Activated gamma-delta T cell treated with anti-CD3 and anti-CD28 coated beads, Interleukin-2, amount 50 U/mL, for 16 hours (primary cell): ENCODE measurements around the gene CBX3.
A peak's percentile ranks its signal among the peaks of the same experiment; 100 is the strongest.
"Not testable (repeated sequence)": the region's sequence is repeated elsewhere in the genome, so short reads cannot be mapped to it uniquely, and the experiment has no call there.

Experiments
- DNase-seq: peaks from one replicate; pipeline ENCODE4 v3.0.0-alpha.2; 2020; ENCODE audit warnings: low read depth

Gene CBX3

DNA sequence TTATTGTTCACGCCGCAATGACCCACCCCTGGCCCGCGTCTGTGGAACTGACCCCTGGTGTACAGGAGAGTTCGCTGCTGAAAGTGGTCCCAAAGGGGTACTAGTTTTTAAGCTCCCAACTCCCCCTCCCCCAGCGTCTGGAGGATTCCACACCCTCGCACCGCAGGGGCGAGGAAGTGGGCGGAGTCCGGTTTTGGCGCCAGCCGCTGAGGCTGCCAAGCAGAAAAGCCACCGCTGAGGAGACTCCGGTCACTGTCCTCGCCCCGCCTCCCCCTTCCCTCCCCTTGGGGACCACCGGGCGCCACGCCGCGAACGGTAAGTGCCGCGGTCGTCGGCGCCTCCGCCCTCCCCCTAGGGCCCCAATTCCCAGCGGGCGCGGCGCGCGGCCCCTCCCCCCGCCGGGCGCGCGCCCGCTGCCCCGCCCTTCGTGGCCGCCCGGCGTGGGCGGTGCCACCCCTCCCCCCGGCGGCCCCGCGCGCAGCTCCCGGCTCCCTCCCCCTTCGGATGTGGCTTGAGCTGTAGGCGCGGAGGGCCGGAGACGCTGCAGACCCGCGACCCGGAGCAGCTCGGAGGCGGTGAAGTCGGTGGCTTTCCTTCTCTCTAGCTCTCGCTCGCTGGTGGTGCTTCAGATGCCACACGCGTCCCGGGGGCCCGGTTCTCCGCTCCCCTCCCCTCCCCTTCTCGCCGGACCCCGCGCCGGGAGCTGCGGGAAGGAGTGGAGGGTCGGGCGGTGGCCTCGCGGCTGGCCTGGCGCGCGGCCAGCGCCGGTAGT, at the start of gene CBX3:
CBX3 (plus strand) TSS at position 499 of the 772 bp plus-strand sequence. CDS start 1,254 bp downstream, outside the sequence.
- peak; percentile 83 for DNase-seq

DNA sequence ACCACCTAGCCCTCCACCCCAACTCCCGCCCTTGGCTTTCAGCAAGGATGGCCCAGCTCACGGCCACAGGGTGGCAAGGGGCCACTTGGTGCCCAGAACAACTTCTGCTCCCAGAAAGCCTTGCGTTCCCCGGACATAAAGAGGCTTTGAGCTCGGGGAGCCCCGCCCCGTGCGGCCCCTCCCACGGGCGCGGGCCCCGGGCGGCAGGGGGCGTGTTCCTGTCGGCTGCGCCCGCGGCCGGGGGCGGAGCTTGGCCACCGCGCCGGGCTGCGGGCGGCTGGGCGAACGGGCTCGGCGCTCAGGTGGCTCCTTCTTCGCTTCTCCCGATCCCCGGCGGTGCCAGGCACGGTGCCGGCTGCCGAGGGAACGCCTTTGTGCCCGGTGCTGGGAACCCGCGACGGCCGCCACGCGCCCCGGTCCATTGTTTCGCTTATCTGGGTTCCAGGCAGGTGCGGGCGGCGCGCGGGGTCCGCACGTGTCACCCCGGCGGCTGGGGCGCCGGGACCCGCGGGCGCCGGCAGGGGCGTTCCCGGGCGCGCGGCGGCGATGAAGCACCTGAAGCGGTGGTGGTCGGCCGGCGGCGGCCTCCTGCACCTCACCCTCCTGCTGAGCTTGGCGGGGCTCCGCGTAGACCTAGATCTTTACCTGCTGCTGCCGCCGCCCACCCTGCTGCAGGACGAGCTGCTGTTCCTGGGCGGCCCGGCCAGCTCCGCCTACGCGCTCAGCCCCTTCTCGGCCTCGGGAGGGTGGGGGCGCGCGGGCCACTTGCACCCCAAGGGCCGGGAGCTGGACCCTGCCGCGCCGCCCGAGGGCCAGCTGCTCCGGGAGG, 49.4 kb upstream of the CBX3 start, which contains the start of gene NFE2L3:
NFE2L3 (plus strand) TSS at position 246 of the 829 bp plus-strand sequence; CDS start at position 547, 301 bp downstream.
- DNase-seq, result peak; percentile 70

DNA sequence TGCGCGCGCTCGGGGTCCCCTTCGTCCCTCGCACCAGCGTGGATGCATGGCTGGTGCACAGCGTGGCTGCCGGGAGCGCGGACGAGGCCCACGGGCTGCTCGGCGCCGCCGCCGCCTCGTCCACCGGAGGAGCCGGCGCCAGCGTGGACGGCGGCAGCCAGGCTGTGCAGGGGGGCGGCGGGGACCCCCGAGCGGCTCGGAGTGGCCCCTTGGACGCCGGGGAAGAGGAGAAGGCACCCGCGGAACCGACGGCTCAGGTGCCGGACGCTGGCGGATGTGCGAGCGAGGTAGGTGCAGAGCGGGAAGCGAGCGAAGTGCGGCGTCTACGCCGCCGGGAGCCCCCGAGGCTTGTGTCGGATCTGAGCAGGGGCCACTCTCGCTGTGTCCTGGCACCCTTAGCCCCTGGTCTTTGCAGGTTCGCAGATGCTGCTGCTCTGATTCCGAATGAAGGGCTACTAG, 48.7 kb upstream of the CBX3 start:
- not testable (repeated sequence) for DNase-seq

DNA sequence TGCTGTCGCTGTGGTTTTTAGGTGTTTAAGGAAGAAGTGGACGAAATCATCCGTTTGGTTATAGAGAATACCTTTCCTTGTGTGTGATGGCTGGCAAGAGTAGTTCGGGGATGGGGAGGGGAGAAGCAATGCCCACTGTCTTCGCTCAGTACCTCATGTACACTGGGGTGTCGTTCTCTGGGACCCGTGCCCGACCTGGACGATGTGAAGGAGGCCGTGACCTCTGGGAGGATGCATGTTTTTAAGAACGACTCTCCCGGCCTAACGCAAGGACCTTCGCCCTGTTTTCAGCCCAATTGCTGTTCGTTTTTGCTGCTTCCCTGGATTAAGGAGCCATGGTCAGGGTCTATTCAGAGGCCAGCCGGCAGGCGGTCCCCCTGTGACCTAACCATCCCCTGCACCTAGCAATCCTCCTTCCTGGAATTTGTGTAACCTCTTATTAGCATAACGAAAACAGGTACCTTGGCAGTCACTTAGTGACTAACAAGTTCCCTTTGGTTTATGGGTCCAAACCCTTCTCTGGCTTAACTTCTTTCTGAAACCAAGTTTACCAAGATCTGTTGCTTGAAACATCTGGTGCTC, 48.2 kb upstream of the CBX3 start:
- no peak for DNase-seq

DNA sequence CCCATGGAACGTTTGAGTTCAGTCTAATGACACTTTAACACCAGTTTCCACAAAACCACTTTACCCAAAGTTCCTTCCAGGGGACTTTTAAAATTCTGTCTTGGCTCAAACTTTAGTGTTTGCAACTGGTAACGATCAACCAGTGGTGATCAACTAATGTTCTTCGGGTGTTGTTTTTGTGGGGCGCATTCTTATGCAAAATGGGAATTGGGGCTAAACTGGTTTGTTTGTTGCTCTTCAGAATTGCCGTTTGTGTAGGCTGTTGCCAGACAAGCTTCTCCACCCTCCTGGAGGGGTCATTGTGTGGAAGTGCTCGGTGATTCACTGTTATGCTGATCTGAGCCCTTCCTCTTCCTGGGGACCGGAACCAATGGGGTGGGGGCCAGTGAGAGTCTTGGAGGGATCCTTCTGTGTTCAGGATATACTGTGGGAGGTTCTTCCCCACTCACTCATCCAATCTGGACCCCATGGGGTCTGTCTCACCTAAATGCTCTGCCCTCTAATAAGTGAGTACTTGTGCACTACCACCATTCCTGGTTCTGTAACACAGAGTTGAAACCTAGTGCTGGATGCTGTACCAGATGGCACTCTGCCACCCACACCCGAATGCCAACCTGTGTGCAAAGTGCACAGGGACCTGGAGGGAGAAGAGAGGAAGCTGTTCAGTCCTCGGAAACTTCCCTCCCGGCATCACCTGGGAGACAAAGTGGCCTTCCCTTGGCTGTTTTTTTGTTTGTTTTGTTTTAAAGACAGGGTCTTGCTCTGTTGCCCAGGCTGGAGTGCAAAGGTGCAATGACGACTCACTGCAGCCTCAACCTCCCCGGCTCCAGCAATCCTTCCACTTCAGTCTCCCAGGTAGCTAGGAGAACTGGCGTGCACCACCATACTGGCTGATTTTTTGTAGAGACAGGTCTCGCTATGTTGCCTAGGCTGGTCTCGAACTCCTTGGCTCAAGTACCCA, 47.4 kb upstream of the CBX3 start:
- no peak for DNase-seq

DNA sequence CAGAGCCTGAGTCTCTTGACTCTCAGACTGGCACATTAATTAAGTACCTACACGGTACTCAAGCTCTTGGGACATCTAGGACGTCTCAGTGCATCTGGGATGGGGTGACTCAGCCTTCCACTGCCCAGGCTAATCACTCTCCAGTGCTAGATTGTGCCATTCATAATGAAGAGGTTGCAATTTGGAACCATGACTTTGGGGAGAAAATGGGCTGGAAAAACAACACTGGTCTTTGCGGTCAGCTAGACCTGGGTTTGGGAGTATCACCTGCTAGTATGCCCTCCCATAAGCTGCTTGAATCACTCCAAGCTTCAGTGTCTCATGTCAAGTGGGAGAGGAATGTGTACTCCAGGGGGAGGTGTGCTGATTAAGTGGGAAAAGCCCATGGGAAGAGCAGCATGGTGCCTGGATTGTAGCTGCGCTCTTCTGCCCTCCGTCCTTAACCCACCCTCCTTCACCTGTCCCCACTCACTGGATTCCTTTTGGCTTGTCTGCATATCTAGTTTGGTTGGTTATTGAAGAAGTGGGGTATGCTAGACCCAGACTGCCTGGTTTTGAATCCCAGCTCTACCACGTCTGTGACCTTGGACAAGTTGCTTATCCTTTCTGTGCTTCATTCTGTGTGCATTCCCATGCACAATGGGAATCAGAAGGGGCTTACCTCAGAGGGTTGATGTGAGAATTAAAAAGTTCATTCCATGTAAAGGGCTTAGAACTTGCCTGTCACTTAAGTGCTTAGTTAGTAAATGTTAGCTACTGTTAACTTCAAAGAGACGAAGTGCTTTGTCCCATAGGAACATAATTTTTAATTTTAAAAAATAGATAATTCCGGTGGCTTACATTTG, 45.8 kb upstream of the CBX3 start:
- no peak for DNase-seq

DNA sequence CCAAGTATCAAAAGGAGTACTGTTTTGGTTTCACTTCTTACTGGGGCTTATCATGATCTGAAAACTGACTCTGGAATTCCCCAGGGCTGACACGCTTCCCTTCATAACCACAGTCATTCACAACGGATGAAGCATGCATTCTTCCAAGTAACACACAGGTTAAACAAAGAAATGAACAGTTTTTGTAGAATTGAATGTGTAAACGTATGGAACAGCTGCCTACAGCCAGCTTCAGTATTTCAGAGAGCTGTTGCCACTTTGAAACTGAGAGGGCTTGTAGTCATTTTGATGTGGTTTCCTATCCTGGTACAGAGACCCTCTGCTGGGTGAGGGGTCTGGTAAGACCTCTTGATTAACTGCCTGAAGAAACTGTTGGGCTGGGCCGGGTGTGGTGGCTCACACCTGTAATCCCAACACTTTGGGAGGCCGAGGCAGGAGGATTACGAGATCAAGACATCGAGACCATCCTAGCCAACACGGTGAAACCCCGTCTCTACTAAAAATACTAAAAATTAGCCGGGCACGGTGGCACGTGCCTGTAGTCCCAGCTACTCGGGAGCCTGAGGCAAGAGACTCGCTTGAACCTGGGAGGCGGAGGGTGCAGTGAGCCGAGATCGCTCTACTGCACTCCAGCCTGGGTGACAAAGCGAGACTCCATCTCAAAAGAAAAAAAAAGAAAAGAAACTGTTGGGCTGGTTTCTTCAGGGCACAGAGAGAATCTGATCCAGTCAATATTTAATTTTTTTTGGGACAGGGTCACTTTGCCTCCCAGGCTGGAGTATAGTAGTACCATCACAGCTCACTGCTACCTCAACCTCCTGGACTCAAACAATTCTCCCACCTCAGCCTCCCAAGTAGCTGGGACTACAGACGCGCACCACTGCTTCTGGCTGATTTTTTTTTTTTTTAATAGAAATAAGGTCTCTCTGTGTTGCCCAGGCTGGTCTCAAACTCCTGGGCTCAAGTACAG, 44.8 kb upstream of the CBX3 start:
- no peak for DNase-seq

DNA sequence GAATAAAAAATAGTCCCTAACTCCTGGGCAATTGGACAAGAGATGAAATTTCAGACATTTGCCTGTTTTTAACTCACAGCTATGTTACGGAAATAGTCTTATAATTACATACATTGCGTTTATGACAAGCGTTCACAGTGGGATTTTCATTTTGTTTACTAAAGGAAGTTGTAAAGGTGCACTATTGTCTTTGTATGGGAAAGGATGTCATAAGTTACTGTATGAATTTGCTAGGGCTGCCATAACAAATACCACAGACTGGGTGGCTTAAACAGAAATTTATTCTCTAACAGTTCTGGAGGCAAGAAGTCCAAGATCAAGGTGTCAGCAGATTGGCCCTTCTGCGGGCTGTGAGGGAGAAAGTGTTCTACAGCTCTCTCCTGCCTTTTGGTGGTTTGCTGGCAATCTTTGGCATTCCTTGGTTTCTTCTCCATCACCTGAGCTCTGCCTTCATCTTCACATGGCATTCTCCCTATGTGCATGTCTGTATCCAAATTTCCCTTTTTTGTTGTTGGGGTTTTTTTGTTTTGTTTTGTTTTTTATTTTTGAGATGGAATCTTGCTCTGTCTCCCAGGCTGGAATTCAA, 43.9 kb upstream of the CBX3 start:
- DNase-seq, result no peak

DNA sequence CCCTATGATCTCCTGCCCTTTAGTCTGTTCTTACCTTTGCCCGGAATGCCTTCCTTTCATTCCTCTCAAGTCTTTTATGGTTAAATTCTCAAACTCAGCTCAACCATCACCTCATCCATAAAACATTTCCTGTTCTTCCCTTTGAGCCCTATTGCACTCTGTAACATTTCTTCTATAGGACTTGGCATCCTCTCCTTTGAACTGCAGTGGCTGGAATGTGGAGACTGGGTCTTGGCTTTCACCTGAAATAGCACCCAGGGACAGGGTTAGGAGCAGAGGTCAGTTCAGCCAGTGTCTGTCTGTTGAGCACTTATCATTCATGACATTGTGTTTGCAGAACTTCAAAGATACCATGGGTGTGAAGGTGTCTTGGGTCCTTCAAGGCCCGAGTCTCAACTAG, 42.3 kb upstream of the CBX3 start:
- no peak for DNase-seq

DNA sequence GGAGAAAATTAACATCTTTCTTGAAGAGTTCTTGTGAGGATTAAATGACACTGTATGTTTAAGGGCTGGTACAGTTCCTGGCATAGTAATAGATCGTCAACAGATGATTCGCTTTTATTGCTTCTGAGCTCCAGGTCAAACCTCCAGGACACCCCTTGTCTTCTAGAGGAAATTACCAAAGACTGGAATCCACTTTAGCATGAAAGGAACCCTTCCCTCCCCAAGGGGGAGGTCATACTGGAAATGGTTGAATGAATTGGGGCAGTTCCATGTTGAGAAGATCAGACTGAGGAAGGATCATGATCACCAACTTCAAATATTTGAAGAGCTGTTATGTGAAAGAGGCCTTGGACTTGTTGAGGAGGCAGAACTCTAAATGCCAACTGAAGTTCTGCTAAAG, 40.6 kb upstream of the CBX3 start:
- no peak for DNase-seq

DNA sequence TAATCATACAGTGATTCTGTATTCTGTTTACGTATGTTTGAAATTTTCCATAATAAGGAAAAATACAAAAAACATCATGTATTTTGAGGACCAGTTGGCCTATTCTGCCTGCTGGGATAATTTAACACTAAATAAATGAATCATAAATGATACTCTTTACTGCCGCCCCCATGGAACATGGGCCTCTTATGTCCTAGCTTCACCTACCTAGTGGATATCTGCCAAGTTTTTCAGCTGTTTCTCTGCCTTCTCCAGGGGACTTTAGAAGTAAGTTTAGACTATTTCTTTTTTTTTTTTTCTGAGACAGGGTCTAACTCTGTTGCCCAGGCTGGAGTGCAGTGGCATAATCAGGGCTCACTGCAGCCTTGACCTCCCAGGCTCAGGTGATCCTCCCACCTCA, 39.1 kb upstream of the CBX3 start:
- no peak for DNase-seq

DNA sequence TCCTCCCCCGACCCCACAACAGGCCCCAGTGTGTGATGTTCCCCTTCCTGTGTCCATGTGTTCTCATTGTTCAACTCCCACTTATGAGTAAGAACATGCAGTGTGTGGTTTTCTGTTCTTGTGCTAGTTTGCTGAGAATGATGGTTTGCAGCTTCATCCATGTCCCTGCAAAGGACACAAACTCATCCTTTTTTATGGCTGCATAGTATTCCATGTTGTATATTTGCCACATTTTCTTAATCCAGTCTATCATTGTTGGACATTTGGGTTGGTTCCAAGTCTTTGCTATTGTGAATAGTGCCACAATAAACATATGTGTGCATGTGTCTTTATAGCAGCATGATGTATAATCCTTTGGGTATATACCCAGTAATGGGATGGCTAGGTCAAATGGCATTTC, 37.7 kb upstream of the CBX3 start:
- DNase-seq, result not testable (repeated sequence)

DNA sequence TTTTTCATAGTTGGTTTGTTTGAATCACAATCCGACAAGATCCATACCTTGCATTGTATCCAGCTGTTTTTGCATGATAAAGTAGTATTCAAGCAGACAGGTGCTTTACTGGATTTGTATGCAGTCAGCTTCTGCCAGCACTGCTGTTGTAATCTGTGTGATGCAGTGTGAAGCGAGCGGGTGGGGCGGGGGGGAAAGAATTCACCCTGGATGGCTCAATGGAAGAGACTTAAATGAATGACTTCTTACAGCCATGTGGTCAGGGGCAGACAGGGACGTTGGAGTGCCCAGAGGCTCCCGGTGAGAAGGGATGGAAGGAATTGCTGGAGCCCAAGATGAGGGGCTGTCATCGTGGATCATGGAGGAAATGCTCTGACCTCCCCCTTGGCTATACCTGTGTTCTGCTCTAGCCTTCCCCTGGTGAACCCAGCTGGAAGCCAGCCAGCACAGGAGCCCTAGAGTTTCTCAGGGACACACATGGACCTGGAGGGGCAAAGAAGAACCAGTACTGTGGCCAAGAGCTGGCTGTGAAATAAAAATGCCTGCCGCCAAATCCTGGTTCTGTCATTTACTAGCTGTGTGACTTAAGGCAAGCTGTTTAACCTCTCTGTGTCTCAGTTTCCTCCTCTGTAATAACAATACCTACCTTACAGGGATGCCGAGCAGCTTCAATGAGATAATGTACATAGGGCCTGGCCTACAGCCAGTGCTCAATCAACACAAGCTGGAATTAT, 35.4 kb upstream of the CBX3 start:
- DNase-seq, result no peak

DNA sequence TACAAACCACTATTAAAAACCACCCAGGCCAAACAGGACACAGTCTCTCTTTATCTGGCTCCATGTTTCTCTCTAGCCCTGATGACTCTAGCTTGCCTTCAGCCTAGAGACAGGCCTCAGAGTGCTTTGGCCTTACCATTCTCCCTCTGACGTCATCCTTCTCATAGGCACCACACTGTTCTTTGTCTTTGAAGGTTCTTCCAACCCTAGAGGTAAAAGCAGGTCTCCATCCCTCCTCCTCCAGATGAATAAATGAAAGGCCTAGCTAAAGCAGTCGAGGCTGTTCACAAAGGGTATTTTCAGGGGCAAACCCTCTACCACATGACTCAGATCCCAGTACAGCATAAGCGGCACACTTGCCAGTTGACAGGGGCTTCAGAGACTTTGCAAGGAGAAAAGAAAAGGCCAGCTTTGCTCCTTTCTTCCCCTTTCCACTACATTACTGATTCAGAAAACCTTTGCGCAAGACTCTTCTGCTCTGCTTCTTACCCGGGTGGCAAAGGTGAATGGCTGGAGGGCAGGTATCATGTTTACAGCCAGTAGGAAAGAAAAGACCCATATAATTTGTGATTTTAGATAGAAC, 34.8 kb upstream of the CBX3 start:
- no peak for DNase-seq

DNA sequence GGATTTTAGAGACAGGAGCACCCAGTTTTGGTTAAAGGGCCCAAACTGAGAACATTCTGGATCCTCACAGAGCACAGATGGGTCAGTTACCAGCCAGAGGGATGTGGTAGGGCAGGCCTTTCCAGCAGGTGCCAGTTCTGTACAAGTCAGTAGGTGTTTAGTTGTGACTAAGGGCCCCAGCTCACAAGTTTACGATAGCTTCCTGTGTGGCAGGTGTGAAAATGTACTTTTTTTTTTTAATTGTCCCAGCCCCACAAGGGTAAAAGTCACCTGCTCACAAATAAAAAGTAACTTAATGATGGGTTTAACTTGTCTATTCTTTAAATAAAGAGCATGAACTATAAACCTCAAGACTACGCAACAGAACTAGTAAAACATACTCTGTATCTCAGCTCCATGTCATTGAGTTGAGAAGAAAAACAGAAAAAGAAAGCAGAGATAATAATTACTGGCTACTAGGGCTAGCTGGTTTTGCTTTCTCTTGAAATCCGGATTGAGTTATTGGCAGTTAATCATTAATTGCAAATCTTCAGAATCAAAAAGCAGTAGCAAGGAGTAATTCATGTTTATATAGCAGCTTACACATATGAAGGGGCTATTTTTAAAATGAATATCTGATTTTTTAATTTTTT, 34.1 kb upstream of the CBX3 start:
- DNase-seq, result no peak

DNA sequence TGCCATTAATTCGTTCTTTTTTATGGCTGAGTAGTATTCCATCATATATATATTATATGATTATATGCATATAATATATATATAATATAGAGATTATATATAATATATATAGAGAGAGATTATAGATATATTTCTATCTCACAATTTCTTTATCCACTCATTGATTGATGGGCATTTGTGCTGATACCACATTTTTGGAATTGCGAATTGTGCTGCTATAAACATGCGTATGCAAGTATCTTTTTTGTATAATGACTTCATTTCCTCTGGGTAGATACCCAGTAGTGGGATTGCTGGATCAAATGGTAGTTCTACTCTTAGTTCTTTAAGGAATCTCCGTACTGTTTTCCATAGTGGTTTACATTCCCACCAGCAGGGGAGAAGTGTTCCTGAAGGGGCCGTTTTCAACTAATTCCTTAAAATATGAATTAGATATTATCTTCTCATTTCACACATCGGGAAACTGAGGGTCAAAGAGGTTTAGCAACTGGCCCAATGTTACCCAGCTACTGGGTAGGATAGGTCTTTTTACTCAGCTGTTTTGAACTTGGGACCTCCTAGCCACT, 33.0 kb upstream of the CBX3 start:
- DNase-seq, result no peak

DNA sequence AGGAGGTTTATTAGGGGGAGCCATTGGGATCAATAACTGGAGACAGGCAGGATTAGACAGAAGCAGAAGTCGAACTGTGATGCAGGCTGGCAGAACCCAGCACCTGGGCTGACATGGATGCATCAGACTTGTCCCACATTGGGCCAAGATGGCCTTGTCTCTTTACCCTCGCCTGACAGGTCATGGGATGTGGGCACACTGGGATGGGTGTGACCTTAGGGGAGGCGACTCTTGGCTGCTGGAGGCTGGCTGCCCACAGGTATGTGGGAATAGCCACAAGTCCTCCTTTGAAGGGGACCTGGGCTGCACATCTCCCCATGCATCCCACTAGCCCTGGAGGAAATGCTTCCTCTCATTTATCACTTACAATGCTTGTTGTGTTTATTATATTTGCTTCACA, 32.3 kb upstream of the CBX3 start:
- no peak for DNase-seq
